Large intestine (tissue), 3 donors: ENCODE data around the gene EMILIN2. TPM values are rescaled to one million over a fixed set of nuclear protein-coding genes. Genes with fewer than 3 reads are reported as not detected.

Source experiments
- DNase-seq, 2 donors: peaks; one replicate each; pipeline versions ENCODE4 v3.0.0 to v3.0.0-alpha.2; 2013
- H3K27ac ChIP-seq: one replicate; pipeline ENCODE4 v1.5.1; 2013; ENCODE audit warnings: low read length
- H3K27me3 ChIP-seq: 2 replicates; pipeline ENCODE4 v1.6.1; 2013; ENCODE audit warnings: low read length; ENCODE audit not compliant: control insufficient read depth, insufficient read depth
- H3K36me3 ChIP-seq: 2 replicates; pipeline ENCODE4 v1.6.1; 2013; ENCODE audit warnings: low read length; ENCODE audit not compliant: control insufficient read depth, insufficient read depth
- H3K4me1 ChIP-seq: one replicate; pipeline ENCODE4 v1.6.1; 2013; ENCODE audit warnings: low read length; ENCODE audit not compliant: control insufficient read depth, insufficient read depth
- H3K4me3 ChIP-seq: one replicate; pipeline ENCODE4 v1.5.1; 2013; ENCODE audit warnings: low read length
- H3K9me3 ChIP-seq: one replicate; pipeline ENCODE4 v1.6.1; 2013; ENCODE audit warnings: mild to moderate bottlenecking, low read depth, low read length, moderate library complexity; ENCODE audit not compliant: control insufficient read depth
- WGBS: methylation state at CpG from one replicate; pipeline ENCODE4 v1.1.5; 2013; ENCODE audit warnings: low lambda C conversion rate; ENCODE audit not compliant: insufficient coverage; 5-methylcytosine and 5-hydroxymethylcytosine counted together
- polyA plus RNA-seq: library from polyadenylated mRNA; unstranded; fragments of 120-200 nt; gene quantifications from one replicate; pipeline ENCODE4 v1.2.1, GENCODE V29; 2013

The EMILIN2 gene
- polyA plus RNA-seq, 1 donor = 30.4 TPM

- no peak for DNase-seq
- no peak overlapping the region for H3K4me3 ChIP-seq
- no peaks in the 10 kb centered on the region for H3K9me3 ChIP-seq
- H3K4me1 ChIP-seq = peaks cover 9% of the 10 kb centered on the region
- no peaks in the 10 kb centered on the region for H3K27me3 ChIP-seq
- H3K27ac ChIP-seq = no peak overlapping the region
- peaks cover 52% of the 10 kb centered on the region for H3K36me3 ChIP-seq
- WGBS = no CpG with 5 or more reads among the region's 9 CpGs
Measured at GRCh38 chr18:2908166-2908945, 61.5 kb downstream of the EMILIN2 start.

DNA sequence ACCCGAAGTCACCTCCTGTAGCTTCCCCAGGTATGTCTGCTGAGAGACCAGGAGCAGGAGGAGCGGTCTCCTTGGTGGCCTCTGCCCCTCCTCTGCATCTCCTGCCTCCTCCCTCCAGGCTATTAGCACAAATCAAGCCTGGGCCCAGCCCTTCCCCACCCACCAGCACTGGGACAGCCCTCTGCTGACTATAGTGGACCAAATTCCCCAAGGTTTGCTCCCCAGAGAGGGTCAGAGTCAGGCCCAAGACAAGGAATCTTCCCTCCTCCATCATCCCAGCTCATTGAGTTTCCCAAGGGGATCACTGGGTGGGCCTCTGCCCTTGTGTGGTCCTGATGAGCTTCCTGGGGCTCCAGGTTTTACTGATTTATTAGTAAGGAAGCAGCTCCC is 62.1 kb downstream of the EMILIN2 start:
- H3K4me3 ChIP-seq = no peak overlapping the region
- H3K4me1 ChIP-seq = peaks cover 9% of the 10 kb centered on the region
- no peaks in the 10 kb centered on the region for H3K9me3 ChIP-seq
- no peak for DNase-seq
- WGBS = no CpG with 5 or more reads among the region's 2 CpGs
- H3K27ac ChIP-seq = no peak overlapping the region
- no peaks in the 10 kb centered on the region for H3K27me3 ChIP-seq
- peaks cover 57% of the 10 kb centered on the region for H3K36me3 ChIP-seq

DNA sequence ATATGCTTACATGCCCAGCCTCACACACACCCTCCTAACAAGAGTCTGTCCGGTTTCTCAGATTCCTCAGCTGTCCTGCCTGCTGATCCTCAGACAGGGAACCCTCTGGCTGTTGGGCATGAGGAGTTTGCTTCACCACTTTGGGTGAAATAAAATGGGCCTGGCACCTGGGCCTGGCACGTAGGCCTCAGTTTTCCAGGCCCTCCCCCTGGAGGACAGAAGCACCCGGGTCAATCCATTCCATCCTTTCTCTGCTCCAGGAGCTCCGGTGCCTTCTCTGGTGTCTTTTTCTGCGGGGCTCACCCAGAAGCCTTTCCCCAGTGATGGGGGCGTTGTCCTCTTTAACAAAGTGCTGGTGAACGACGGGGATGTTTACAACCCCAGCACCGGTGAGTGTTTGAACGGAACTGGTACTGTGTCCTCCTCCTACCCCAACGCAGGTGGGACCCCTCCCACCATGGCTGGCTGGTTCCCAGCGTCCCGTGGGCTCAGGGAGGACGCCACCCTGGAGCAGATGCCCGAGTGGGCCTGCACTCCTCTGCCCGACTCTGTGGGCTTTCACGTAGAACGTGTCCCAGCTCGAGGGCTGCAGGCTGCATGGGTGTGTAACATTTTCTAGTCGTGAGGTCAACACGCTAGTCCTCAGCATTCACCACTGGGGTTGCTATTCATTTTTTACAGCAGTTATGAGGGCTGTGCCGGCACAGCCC is 62.8 kb downstream of the EMILIN2 start:
- Histone ChIP-seq H3K4me3 (no peak overlapping the region), H3K4me1 (peaks cover 9% of the 10 kb centered on the region), H3K36me3 (peaks cover 63% of the 10 kb centered on the region), H3K27ac (no peak overlapping the region), H3K27me3 (no peaks in the 10 kb centered on the region), H3K9me3 (no peaks in the 10 kb centered on the region)
- WGBS = no CpG with 5 or more reads among the region's 22 CpGs
- DNase-seq = no peak

GRCh38 chr18:2910261-2910660 is 63.5 kb downstream of the EMILIN2 start:
- no peak for DNase-seq
- H3K9me3 ChIP-seq = no peaks in the 10 kb centered on the region

GRCh38 chr18:2910751-2911425 is 64.1 kb downstream of the EMILIN2 start:
- H3K4me3 ChIP-seq = no peak overlapping the region
- H3K9me3 ChIP-seq = no peaks in the 10 kb centered on the region
- peaks cover 73% of the 10 kb centered on the region for H3K36me3 ChIP-seq
- no peaks in the 10 kb centered on the region for H3K27me3 ChIP-seq
- WGBS = no CpG with 5 or more reads among the region's 13 CpGs
- DNase-seq = no peak
- peaks cover 9% of the 10 kb centered on the region for H3K4me1 ChIP-seq
- H3K27ac ChIP-seq = no peak overlapping the region

More at GRCh38 chr18:2910261-2910660, 63.5 kb downstream of the EMILIN2 start:
- peaks cover 68% of the 10 kb centered on the region for H3K36me3 ChIP-seq
- no peaks in the 10 kb centered on the region for H3K27me3 ChIP-seq
- H3K4me1 ChIP-seq = peaks cover 9% of the 10 kb centered on the region
- no peak overlapping the region for H3K27ac ChIP-seq
- no peak overlapping the region for H3K4me3 ChIP-seq
- WGBS = no CpG with 5 or more reads among the region's 10 CpGs

GRCh38 chr18:2911533-2911932 is 64.7 kb downstream of the EMILIN2 start:
- peaks cover 79% of the 10 kb centered on the region for H3K36me3 ChIP-seq
- no CpG with 5 or more reads among the region's 4 CpGs for WGBS

GRCh38 chr18:2912357-2913299 is 65.8 kb downstream of the EMILIN2 start:
- Histone ChIP-seq H3K27me3 (no peaks in the 10 kb centered on the region), H3K4me3 (no peak overlapping the region), H3K27ac (no peak overlapping the region), H3K4me1 (peaks cover 2% of the 10 kb centered on the region), H3K36me3 (peaks cover 88% of the 10 kb centered on the region), H3K9me3 (no peaks in the 10 kb centered on the region)
- WGBS = no CpG with 5 or more reads among the region's 29 CpGs
- no peak for DNase-seq

More at GRCh38 chr18:2911533-2911932, 64.7 kb downstream of the EMILIN2 start:
- Histone ChIP-seq H3K9me3 (no peaks in the 10 kb centered on the region), H3K4me3 (no peak overlapping the region), H3K27ac (no peak overlapping the region), H3K4me1 (peaks cover 9% of the 10 kb centered on the region), H3K27me3 (no peaks in the 10 kb centered on the region)
- DNase-seq = no peak

DNA sequence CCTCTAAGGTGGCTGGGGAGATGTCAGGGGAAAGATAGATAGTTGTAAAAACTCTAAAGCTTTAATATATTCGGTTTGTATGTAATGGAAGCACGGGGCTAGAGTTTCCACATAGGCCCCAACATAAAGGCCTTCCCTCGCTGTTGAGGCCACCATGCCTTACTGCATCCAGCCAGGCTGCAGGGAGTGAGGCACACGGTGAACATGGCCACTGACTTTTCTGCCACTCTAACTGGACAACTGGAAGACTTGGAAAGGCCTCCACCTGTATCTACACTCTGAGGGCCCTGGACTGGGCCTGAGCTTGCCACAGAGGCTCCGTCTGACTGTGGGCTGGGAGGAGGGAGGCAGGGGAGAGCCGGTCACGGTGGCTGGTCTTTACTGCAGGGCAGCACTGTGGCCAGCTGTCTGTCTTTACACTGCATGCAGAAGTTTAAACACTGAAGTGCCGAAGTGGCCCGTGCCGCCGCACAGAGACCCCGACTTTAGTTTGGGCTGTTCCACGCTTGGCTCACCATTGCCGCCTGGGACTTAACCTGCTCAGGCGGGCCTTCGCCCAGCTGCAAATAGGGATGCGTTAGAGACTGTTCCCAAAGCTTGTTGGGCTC is 66.7 kb downstream of the EMILIN2 start:
- Histone ChIP-seq H3K4me1 (peaks cover 2% of the 10 kb centered on the region), H3K27ac (no peak overlapping the region), H3K9me3 (no peaks in the 10 kb centered on the region), H3K36me3 (peaks cover 89% of the 10 kb centered on the region), H3K27me3 (no peaks in the 10 kb centered on the region), H3K4me3 (no peak overlapping the region)
- DNase-seq = no peak
- WGBS = no CpG with 5 or more reads among the region's 17 CpGs

GRCh38 chr18:2914185-2914880 is 67.5 kb downstream of the EMILIN2 start:
- whole genome bisulfite sequencing = no CpG with 5 or more reads among the region's 17 CpGs
- Histone ChIP-seq H3K4me1 (no peaks in the 10 kb centered on the region), H3K27me3 (no peaks in the 10 kb centered on the region), H3K36me3 (peaks cover 89% of the 10 kb centered on the region), H3K4me3 (no peak overlapping the region), H3K9me3 (no peaks in the 10 kb centered on the region), H3K27ac (no peak overlapping the region)
- peak in 1 of 2 donors; percentile 44 for DNase-seq
